Endometrial microvascular endothelial cells (primary cell): Measurements from ENCODE around the gene HOXA13. TPM values are rescaled to one million over a fixed set of nuclear protein-coding genes. Genes with fewer than 3 reads are reported as not detected.

ENCODE experiments used
- in situ Hi-C: cut with HindIII; loops from 2 replicates; pipeline ENCODE4 v1.10.0; 2017; ENCODE audit warnings: low sequenced_read_pairs, low pct_unique_long_range_greater_than_20kb; ENCODE audit errors: inconsistent ontology term
- total RNA-seq: library from RNA; depleted of rRNA; stranded (reverse); fragments of >200 nt; gene quantifications from one replicate; pipeline ENCODE4 v1.2.3, GENCODE V29; 2015; ENCODE audit errors: inconsistent ontology term

The HOXA13 gene
- total RNA-seq, 1 donor from 2014 or later = 0.09 TPM

GRCh38 chr7:27155816-27156507 lies 43.9 kb downstream of the HOXA13 start:
- in situ Hi-C loops = no loop called here

GRCh38 chr7:27154901-27155815 lies 44.7 kb downstream of the HOXA13 start:
- in situ Hi-C loops = no loop called here

- in situ Hi-C loops = no loop called here
Observed at GRCh38 chr7:27154369-27154768, 45.5 kb downstream of the HOXA13 start.

GRCh38 chr7:27153526-27153925 lies 46.4 kb downstream of the HOXA13 start:
- in situ Hi-C loops = no loop called here

- in situ Hi-C loops = no loop called here
Observed at GRCh38 chr7:27152816-27153442, 47.0 kb downstream of the HOXA13 start.

- in situ Hi-C loops = no loop called here
Observed at GRCh38 chr7:27151931-27152815, 47.7 kb downstream of the HOXA13 start, which contains the start of gene HOXA3. TSS of gene HOXA3 (minus strand) at chr7:27152583. CDS start at chr7:27110640, 41,943 bp downstream.

GRCh38 chr7:27151341-27151930 lies 48.5 kb downstream of the HOXA13 start:
- in situ Hi-C loops = no loop called here

- in situ Hi-C loops = no loop called here
Observed at GRCh38 chr7:27150568-27151340, 49.1 kb downstream of the HOXA13 start.

- in situ Hi-C loops = no loop called here
Observed at GRCh38 chr7:27149842-27150567, 49.9 kb downstream of the HOXA13 start.

- in situ Hi-C loops = no loop called here
Observed at GRCh38 chr7:27148756-27149641, 50.9 kb downstream of the HOXA13 start.

GRCh38 chr7:27148031-27148755 lies 51.7 kb downstream of the HOXA13 start:
- in situ Hi-C loops = no loop called here

- in situ Hi-C loops = no loop called here
Observed at GRCh38 chr7:27147199-27148030, 52.5 kb downstream of the HOXA13 start, which contains the start of gene HOXA6. TSS of gene HOXA6 (minus strand) at chr7:27147774. CDS start at chr7:27147749, 25 bp downstream.

GRCh38 chr7:27146491-27147198 lies 53.2 kb downstream of the HOXA13 start:
- in situ Hi-C loops = no loop called here

GRCh38 chr7:27145914-27146412 lies 53.9 kb downstream of the HOXA13 start:
- in situ Hi-C loops = no loop called here
